Right lobe of liver (tissue), 4 donors: Measurements from ENCODE around the gene CDO1.

Experiments
- CTCF ChIP-seq, 4 donors: fragments of 200-600 bp in 3 of 4; fragments of 450-650 bp in 1 of 4; IDR thresholded peaks; one replicate each; pipeline versions ENCODE4 v1.5.1 to v1.8.0; 2016 to 2022; ENCODE audit warnings: antibody characterized with exemption in 4 of 4, mild to moderate bottlenecking in 2 of 4
- POLR2A ChIP-seq: fragments of 450-650 bp; IDR thresholded peaks from one replicate; pipeline ENCODE4 v1.6.1; 2017; ENCODE audit warnings: antibody characterized with exemption, mild to moderate bottlenecking
- donor health status: DM: no; HTN: no; CAD: no.
- donor health status: DM: no; HTN: no; CAD: no.
- donor health status: DM: no; HTN: yes; CAD: no.

- TF ChIP-seq POLR2A = no peak
- peak in 3 of 4 donors; percentile 9 to 28 (median 25) for TF ChIP-seq CTCF (IDR thresholded peaks at IDR 0.05)
Measured at GRCh38 chr5:115842089-115842935, 25.9 kb upstream of the CDO1 start.
